Brain microvascular endothelial cell (primary cell): Measurements from ENCODE around the gene LIF.

Experiments
- DNase-seq: peaks from one replicate; pipeline ENCODE4 v3.0.0-alpha.2; 2020
- H3K27ac ChIP-seq: fragments of 250-450 bp; sonication (Bioruptor Pico); 2 replicates; pipeline ENCODE4 v1.5.1; 2020; ENCODE audit warnings: mild to moderate bottlenecking, moderate library complexity
- H3K27me3 ChIP-seq: fragments of 250-450 bp; sonication (Bioruptor Pico); replicated peaks from 2 replicates; pipeline ENCODE4 v1.5.1; 2020; ENCODE audit warnings: mild to moderate bottlenecking
- H3K36me3 ChIP-seq: fragments of 250-450 bp; sonication (Bioruptor Pico); replicated peaks from 2 replicates; pipeline ENCODE4 v1.5.1; 2020; ENCODE audit warnings: mild to moderate bottlenecking
- H3K4me3 ChIP-seq: 2 replicates; pipeline ENCODE4 v1.5.1; 2011; ENCODE audit warnings: low read depth, mild to moderate bottlenecking, control low read depth, low read length, moderate library complexity
- CTCF ChIP-seq: IDR thresholded peaks from 2 replicates; pipeline ENCODE4 v1.5.1; 2011; ENCODE audit warnings: low read depth, mild to moderate bottlenecking, moderate library complexity, low read length, control low read depth, inconsistent platforms; ENCODE audit errors: missing control alignments
- in situ Hi-C: cut with HindIII; loops from 2 replicates; pipeline ENCODE4 v1.10.0; 2017; ENCODE audit warnings: low sequenced_read_pairs, low pct_ligation_motif_present

LIF gene

GRCh38 chr22:30196880-30197336, 49.7 kb downstream of the LIF start:
- Histone ChIP-seq H3K36me3 (no peaks in the 10 kb centered on the region), H3K4me3 (no peak overlapping the region), H3K27me3 (no peaks in the 10 kb centered on the region), H3K27ac (peak overlapping the region; percentile 100)
- in situ Hi-C loops: no loop called here
- TF ChIP-seq CTCF: no peak
- DNase-seq: no peak

GRCh38 chr22:30196141-30196879, 50.2 kb downstream of the LIF start:
- in situ Hi-C loops: no loop called here
- Histone ChIP-seq H3K4me3 (no peak overlapping the region), H3K27ac (peak overlapping the region; percentile 100), H3K36me3 (no peaks in the 10 kb centered on the region), H3K27me3 (no peaks in the 10 kb centered on the region)
- peak; percentile 100 for DNase-seq
- no peak for TF ChIP-seq CTCF

- DNase-seq: peak; percentile 58
Observed at GRCh38 chr22:30195245-30196140, 51.1 kb downstream of the LIF start.

DNA sequence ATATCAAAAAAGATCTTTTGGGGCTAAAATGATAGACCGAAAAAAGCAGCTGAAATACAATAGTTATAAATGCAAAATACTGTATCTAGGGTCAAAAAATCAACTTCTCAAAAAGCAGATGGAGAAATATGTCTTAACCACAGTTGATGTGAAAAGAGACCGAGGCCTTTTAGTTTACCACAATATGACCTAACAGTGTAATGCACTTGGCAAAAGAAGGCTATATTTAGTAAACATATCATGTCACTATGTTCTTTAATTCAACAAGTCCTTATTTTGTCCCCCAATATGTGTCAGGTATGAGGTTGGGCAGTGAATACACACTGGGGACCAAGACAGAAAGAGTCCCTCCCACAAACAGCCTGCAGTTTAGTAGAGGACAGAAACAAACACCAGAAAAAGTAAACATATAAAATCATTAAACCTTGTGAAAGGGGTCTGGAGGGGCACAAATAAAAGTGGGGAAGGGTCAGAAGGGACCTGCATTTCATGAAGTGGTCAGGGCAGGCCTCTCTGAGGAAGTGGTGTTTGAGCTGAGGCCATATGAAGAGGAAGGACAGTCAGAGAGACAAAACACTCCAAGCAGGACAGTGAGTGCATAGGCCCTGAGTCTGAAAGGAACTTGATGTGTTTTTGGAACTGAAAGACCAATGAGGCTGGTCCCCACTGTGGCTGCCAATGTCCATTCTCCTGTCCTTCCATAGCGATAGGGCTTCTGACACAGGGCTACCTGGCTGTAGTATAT, 53.4 kb downstream of the LIF start:
- in situ Hi-C loops: no loop called here
- H3K27me3 ChIP-seq: no peaks in the 10 kb centered on the region
- no peaks in the 10 kb centered on the region for H3K36me3 ChIP-seq
- no peak overlapping the region for H3K4me3 ChIP-seq
- peak overlapping the region; percentile 100 for H3K27ac ChIP-seq
- DNase-seq: no peak
- TF ChIP-seq CTCF: no peak

More at GRCh38 chr22:30195245-30196140, 51.1 kb downstream of the LIF start:
- TF ChIP-seq CTCF: no peak
- Histone ChIP-seq H3K4me3 (no peak overlapping the region), H3K27me3 (no peaks in the 10 kb centered on the region), H3K27ac (peak overlapping the region; percentile 100), H3K36me3 (no peaks in the 10 kb centered on the region)
- in situ Hi-C loops: no loop called here

DNA sequence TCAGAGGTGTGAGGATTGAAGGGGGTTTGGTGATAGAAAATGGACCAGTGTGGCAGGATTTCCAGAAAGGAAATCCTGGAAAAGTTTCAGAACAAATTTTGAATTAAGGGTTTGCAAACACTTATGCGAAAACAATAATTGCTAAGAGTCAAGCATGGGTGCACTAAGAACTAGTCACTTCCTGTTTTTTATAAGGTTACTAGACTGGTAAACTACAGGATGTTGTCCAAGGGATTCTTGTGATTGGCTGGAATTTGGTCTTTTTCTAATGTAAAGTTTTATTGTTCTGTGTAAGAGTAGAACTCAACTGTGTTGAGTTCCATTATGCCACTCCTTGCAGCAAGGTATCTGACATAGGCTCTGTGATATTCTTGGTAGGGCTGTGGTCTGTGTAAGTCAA, 54.1 kb downstream of the LIF start:
- TF ChIP-seq CTCF: no peak
- H3K4me3 ChIP-seq: no peak overlapping the region
- in situ Hi-C loops: no loop called here
- H3K27me3 ChIP-seq: no peaks in the 10 kb centered on the region
- DNase-seq: no peak
- no peak overlapping the region for H3K27ac ChIP-seq
- no peaks in the 10 kb centered on the region for H3K36me3 ChIP-seq
